Smooth muscle cell (in vitro differentiated cells): ENCODE results near the gene ZBTB7A. TPM values are rescaled to one million over a fixed set of nuclear protein-coding genes. Genes with fewer than 3 reads are reported as not detected.

Experiments
- DNase-seq: peaks from one replicate; lab custom pipeline; 2025; ENCODE audit not compliant: unreplicated experiment; lab: John Stamatoyannopoulos, UW
- H2AFZ ChIP-seq: fragments of 200-600 bp; sonication (generic); 2 replicates; pipeline ENCODE4 v1.6.0; 2016; ENCODE audit warnings: antibody characterized with exemption, low read depth, mild to moderate bottlenecking
- H3F3A ChIP-seq: fragments of 200-600 bp; sonication (generic); 2 replicates; pipeline ENCODE4 v1.6.0; 2017; ENCODE audit warnings: antibody characterized with exemption, low read depth
- H3K27ac ChIP-seq: fragments of 200-600 bp; sonication (generic); 2 replicates; pipeline ENCODE4 v1.5.1; 2016; ENCODE audit warnings: low read depth, mild to moderate bottlenecking
- H3K27me3 ChIP-seq: fragments of 200-600 bp; sonication (generic); 2 replicates; pipeline ENCODE4 v1.6.1; 2016; ENCODE audit warnings: low read depth, mild to moderate bottlenecking
- H3K36me3 ChIP-seq: fragments of 200-600 bp; sonication (generic); 2 replicates; pipeline ENCODE4 v1.5.1; 2016; ENCODE audit warnings: low read depth
- H3K4me1 ChIP-seq: fragments of 200-600 bp; sonication (generic); 2 replicates; pipeline ENCODE4 v1.5.1; 2016; ENCODE audit warnings: low read depth
- H3K4me2 ChIP-seq: fragments of 200-600 bp; sonication (generic); 2 replicates; pipeline ENCODE4 v1.6.0; 2016; ENCODE audit warnings: mild to moderate bottlenecking
- H3K4me3 ChIP-seq: fragments of 200-600 bp; sonication (generic); 2 replicates; pipeline ENCODE4 v1.5.1; 2016; ENCODE audit warnings: mild to moderate bottlenecking
- H3K79me2 ChIP-seq: fragments of 200-600 bp; sonication (generic); 2 replicates; pipeline ENCODE4 v1.6.0; 2016; ENCODE audit warnings: low read depth, mild to moderate bottlenecking
- H3K9ac ChIP-seq: fragments of 200-600 bp; sonication (generic); 2 replicates; pipeline ENCODE4 v1.6.0; 2016; ENCODE audit warnings: low read depth
- H3K9me3 ChIP-seq: fragments of 200-600 bp; sonication (generic); replicated peaks from 2 replicates; pipeline ENCODE4 v1.5.1; 2016; ENCODE audit warnings: low read depth
- H4K20me1 ChIP-seq: fragments of 200-600 bp; sonication (generic); 2 replicates; pipeline ENCODE4 v1.6.0; 2016; ENCODE audit warnings: low read depth
- CTCF ChIP-seq: fragments of 200-600 bp; sonication (generic); IDR thresholded peaks from 2 replicates; pipeline ENCODE4 v1.5.1; 2017; ENCODE audit warnings: borderline replicate concordance, mild to moderate bottlenecking, antibody characterized with exemption; ENCODE audit not compliant: insufficient read depth, poor library complexity, severe bottlenecking
- WGBS: methylation state at CpG from one replicate; pipeline ENCODE4 v1.1.7; 2016; ENCODE audit warnings: low lambda C conversion rate; 5-methylcytosine and 5-hydroxymethylcytosine counted together
- polyA plus RNA-seq: library from polyadenylated mRNA; unstranded; fragments of >200 nt; fragmentation: Nextera tagmentation; extraction: Ambion mirVana; gene quantifications from 2 replicates; pipeline ENCODE4 v1.2.1, GENCODE V29; 2016
- total RNA-seq: library from RNA; depleted of rRNA; stranded (reverse); fragments of >200 nt; gene quantifications from 2 replicates; pipeline ENCODE4 v1.2.3, GENCODE V29; 2014

The ZBTB7A gene
- total and polyA plus RNA-seq, 2 experiments from 2014 or later: 13.3 to 36.0 TPM

- no peak overlapping the region for H2AFZ ChIP-seq
- no peaks in the 10 kb centered on the region for H3K9me3 ChIP-seq
- no peak for TF ChIP-seq CTCF
- peaks cover 17% of the 10 kb centered on the region for H3K4me1 ChIP-seq
- H3K27me3 ChIP-seq: no peaks in the 10 kb centered on the region
- H3K79me2 ChIP-seq: peaks cover 89% of the 10 kb centered on the region
- peaks cover 98% of the 10 kb centered on the region for H4K20me1 ChIP-seq
- no peaks in the 10 kb centered on the region for H3K36me3 ChIP-seq
- peak overlapping the region; percentile 79 for H3K4me2 ChIP-seq
- peak; percentile 47 for DNase-seq
- peak overlapping the region; percentile 93 for H3K27ac ChIP-seq
- H3F3A ChIP-seq: peaks cover 7% of the 10 kb centered on the region
- H3K9ac ChIP-seq: peak overlapping the region; percentile 73
- H3K4me3 ChIP-seq: peak overlapping the region; percentile 1
- WGBS: 44% methylated on average over 18 of the region's 22 CpGs
Observed at GRCh38 chr19:4057931-4058692, 8.6 kb downstream of the ZBTB7A start.

- H3K36me3 ChIP-seq: no peaks in the 10 kb centered on the region
- peaks cover 89% of the 10 kb centered on the region for H3K79me2 ChIP-seq
- H2AFZ ChIP-seq: no peak overlapping the region
- H3K4me3 ChIP-seq: no peak overlapping the region
- peaks cover 98% of the 10 kb centered on the region for H4K20me1 ChIP-seq
- no peak for DNase-seq
- 96% methylated on average over 10 of the region's 20 CpGs for WGBS
- H3K4me2 ChIP-seq: no peak overlapping the region
- H3F3A ChIP-seq: peaks cover 10% of the 10 kb centered on the region
- H3K9me3 ChIP-seq: no peaks in the 10 kb centered on the region
- TF ChIP-seq CTCF: no peak
- H3K27me3 ChIP-seq: no peaks in the 10 kb centered on the region
- peaks cover 11% of the 10 kb centered on the region for H3K4me1 ChIP-seq
- H3K27ac ChIP-seq: no peak overlapping the region
- H3K9ac ChIP-seq: no peak overlapping the region
Observed at GRCh38 chr19:4055209-4055552, 11.5 kb downstream of the ZBTB7A start.

- no peaks in the 10 kb centered on the region for H3K9me3 ChIP-seq
- TF ChIP-seq CTCF: no peak
- H3K27me3 ChIP-seq: no peaks in the 10 kb centered on the region
- H3K9ac ChIP-seq: no peak overlapping the region
- DNase-seq: no peak
- 98% methylated on average over 54 of the region's 91 CpGs for WGBS
- no peak overlapping the region for H3K27ac ChIP-seq
- no peak overlapping the region for H2AFZ ChIP-seq
- H3K79me2 ChIP-seq: peaks cover 89% of the 10 kb centered on the region
- no peaks in the 10 kb centered on the region for H3K36me3 ChIP-seq
- peaks cover 98% of the 10 kb centered on the region for H4K20me1 ChIP-seq
- no peak overlapping the region for H3K4me2 ChIP-seq
- peaks cover 10% of the 10 kb centered on the region for H3F3A ChIP-seq
- H3K4me3 ChIP-seq: no peak overlapping the region
- H3K4me1 ChIP-seq: peaks cover 10% of the 10 kb centered on the region
Observed at GRCh38 chr19:4054441-4055208, 12.1 kb downstream of the ZBTB7A start.
